Large intestine (tissue), 1 donor: ENCODE measurements around the gene C19orf18. TPM values are rescaled to one million over a fixed set of nuclear protein-coding genes. Genes with fewer than 3 reads are reported as not detected.

ENCODE experiments used
- polyA plus RNA-seq: library from polyadenylated mRNA; unstranded; fragments of 120-200 nt; gene quantifications from one replicate; pipeline ENCODE4 v1.2.1, GENCODE V29; 2013

C19orf18 gene
- polyA plus RNA-seq, 1 donor = 1.2 TPM

Other genes starting within 250 kb of the C19orf18 start
- 15.9 TPM for gene ZNF671, start 246.9 kb downstream of the C19orf18 start, polyA plus RNA-seq
- 21.3 TPM for gene ZNF776, start 227.7 kb downstream of the C19orf18 start, polyA plus RNA-seq
- 18.6 TPM for gene ZNF586, start 204.9 kb downstream of the C19orf18 start, polyA plus RNA-seq
- 40.9 TPM for gene ZNF552, start 159.6 kb downstream of the C19orf18 start, polyA plus RNA-seq
- gene ZNF587B, start 144.2 kb downstream of the C19orf18 start, polyA plus RNA-seq = 21.3 TPM
- 61.1 TPM for gene ZNF587, start 124.7 kb downstream of the C19orf18 start, polyA plus RNA-seq
- gene ZNF814, start 85.5 kb downstream of the C19orf18 start, polyA plus RNA-seq = 54.3 TPM
- 34.8 TPM for gene ZNF417, start 57.9 kb downstream of the C19orf18 start, polyA plus RNA-seq
- 16.5 TPM for gene ZNF418, start 39.1 kb downstream of the C19orf18 start, polyA plus RNA-seq
- gene ZNF256, start 26.8 kb downstream of the C19orf18 start, polyA plus RNA-seq = 7.7 TPM
- 18.5 TPM for gene ZNF606, start 28.3 kb upstream of the C19orf18 start, polyA plus RNA-seq
- gene ZSCAN1, start 59.5 kb upstream of the C19orf18 start, polyA plus RNA-seq = 0.73 TPM
- 8.2 TPM for gene ZNF135, start 84.7 kb upstream of the C19orf18 start, polyA plus RNA-seq
- gene ZSCAN18, start 123.7 kb upstream of the C19orf18 start, polyA plus RNA-seq = 67.9 TPM
- gene ZNF329, start 176.3 kb upstream of the C19orf18 start, polyA plus RNA-seq = 12.2 TPM
- 36.5 TPM for gene ZNF274, start 208.5 kb upstream of the C19orf18 start, polyA plus RNA-seq